GM12878 (cell line): ENCODE data around the gene SPI1.

Experiments
- POLR2A ChIP-seq: IDR thresholded peaks from 2 replicates; pipeline ENCODE4 v1.6.1; 2011; ENCODE audit warnings: low read depth, mild to moderate bottlenecking, low read length
- POLR2AphosphoS2 ChIP-seq: IDR thresholded peaks from 2 replicates; pipeline ENCODE4 v1.6.1; 2011; ENCODE audit warnings: low read depth, mild to moderate bottlenecking, low read length, improper control_type of control experiment, moderate library complexity
- STAT3 ChIP-seq: IDR thresholded peaks from 2 replicates; pipeline ENCODE4 v1.6.1; 2011; ENCODE audit warnings: low read depth, low read length, improper control_type of control experiment
- YBX1 ChIP-seq: fragments of 450-650 bp; IDR thresholded peaks from 2 replicates; pipeline ENCODE4 v1.6.1; 2016; ENCODE audit warnings: antibody characterized with exemption
- TF ChIP-seq, protein P1 (sequence below), 3 experiments: IDR thresholded peaks in 2 of 3; conservative IDR thresholded peaks in 1 of 3; 2 replicates each; pipeline ENCODE4 v1.5.1; 2011; ENCODE audit warnings: low read depth in 3 of 3, low read length in 3 of 3, mild to moderate bottlenecking in 3 of 3, control low read depth in 2 of 3, moderate library complexity in 2 of 3, inconsistent platforms in 1 of 3, mixed read lengths in 1 of 3; ENCODE audit not compliant: control insufficient read depth in 2 of 3, insufficient read depth in 1 of 3; ENCODE audit errors: extremely low read depth in 1 of 3

DNA sequence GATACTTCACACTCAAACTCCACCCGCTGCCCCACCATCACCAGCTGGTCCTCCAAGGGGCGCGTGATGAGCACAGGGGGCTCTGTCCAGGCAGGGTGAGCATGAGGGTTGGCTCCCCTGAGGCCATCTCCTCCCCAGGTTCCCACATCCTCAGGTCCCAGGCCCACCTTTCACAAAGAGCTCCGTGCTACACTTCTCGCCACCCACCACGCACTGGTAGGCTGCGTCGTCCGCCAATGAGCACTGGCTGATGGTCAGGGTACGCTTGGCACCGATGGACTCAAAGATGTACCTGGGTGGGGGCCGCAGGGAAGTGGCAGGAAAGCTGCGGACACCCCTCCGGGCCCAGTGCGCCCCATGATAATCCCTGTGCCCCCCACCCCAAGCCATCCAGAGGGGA lies 35.5 kb downstream of the SPI1 start:
- TF ChIP-seq POLR2A (no peak), POLR2AphosphoS2 (no peak), YBX1 (no peak), STAT3 (no peak)
- TF ChIP-seq, protein P1, sequence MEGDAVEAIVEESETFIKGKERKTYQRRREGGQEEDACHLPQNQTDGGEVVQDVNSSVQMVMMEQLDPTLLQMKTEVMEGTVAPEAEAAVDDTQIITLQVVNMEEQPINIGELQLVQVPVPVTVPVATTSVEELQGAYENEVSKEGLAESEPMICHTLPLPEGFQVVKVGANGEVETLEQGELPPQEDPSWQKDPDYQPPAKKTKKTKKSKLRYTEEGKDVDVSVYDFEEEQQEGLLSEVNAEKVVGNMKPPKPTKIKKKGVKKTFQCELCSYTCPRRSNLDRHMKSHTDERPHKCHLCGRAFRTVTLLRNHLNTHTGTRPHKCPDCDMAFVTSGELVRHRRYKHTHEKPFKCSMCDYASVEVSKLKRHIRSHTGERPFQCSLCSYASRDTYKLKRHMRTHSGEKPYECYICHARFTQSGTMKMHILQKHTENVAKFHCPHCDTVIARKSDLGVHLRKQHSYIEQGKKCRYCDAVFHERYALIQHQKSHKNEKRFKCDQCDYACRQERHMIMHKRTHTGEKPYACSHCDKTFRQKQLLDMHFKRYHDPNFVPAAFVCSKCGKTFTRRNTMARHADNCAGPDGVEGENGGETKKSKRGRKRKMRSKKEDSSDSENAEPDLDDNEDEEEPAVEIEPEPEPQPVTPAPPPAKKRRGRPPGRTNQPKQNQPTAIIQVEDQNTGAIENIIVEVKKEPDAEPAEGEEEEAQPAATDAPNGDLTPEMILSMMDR (IDR thresholded peaks at IDR 0.05 in 2 of 3, conservative IDR thresholded peaks at IDR 0.05 in 1 of 3; ENCODE audit: control insufficient read depth in 2 of 3, extremely low read depth in 1 of 3, insufficient read depth in 1 of 3, low read depth in 3 of 3, low read length in 3 of 3), result no peak
